Loucy (cell line): ENCODE results near the gene ENTPD2.

Source experiments
- EZH2phosphoT487 ChIP-seq: fragments of 200-600 bp; IDR thresholded peaks from 2 replicates; pipeline ENCODE4 v1.6.1; 2018; ENCODE audit warnings: antibody characterized with exemption, mild to moderate bottlenecking, moderate library complexity, borderline replicate concordance
- TF ChIP-seq, protein P1 (sequence below): fragments of 200-600 bp; sonication (generic); conservative IDR thresholded peaks from 2 replicates; pipeline ENCODE4 v1.5.1; 2014; ENCODE audit warnings: mild to moderate bottlenecking, antibody characterized with exemption, low read length

DNA sequence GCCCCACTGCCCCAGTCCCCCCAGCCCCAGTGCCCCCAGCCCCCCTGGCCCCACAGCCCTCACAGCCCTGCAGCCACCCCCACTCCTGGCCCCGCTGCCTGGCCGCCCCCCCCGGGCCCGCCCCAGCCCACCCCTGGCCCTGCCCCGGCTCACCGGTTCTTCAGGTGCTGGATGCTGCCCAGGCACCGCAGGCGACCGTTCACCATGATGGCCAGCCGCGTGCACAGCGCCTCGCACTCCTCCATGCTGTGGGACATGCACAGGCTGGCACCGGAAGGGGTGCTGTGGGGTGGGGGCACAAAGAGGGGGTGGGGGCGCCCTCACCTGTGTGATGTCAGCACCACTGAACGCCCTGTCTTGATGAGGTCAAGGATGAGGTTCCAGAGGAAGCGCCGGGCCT lies 44.6 kb downstream of the ENTPD2 start:
- TF ChIP-seq, protein P1, sequence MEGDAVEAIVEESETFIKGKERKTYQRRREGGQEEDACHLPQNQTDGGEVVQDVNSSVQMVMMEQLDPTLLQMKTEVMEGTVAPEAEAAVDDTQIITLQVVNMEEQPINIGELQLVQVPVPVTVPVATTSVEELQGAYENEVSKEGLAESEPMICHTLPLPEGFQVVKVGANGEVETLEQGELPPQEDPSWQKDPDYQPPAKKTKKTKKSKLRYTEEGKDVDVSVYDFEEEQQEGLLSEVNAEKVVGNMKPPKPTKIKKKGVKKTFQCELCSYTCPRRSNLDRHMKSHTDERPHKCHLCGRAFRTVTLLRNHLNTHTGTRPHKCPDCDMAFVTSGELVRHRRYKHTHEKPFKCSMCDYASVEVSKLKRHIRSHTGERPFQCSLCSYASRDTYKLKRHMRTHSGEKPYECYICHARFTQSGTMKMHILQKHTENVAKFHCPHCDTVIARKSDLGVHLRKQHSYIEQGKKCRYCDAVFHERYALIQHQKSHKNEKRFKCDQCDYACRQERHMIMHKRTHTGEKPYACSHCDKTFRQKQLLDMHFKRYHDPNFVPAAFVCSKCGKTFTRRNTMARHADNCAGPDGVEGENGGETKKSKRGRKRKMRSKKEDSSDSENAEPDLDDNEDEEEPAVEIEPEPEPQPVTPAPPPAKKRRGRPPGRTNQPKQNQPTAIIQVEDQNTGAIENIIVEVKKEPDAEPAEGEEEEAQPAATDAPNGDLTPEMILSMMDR: no peak
- TF ChIP-seq EZH2phosphoT487: no peak
